Mammary epithelial cell (primary cell): ENCODE measurements around the gene TYW1.
"Not testable (repeated sequence)": the region's sequence is repeated elsewhere in the genome, so short reads cannot be mapped to it uniquely, and the experiment has no call there.

ENCODE experiments used
- CTCF ChIP-seq, 2 donors: IDR thresholded peaks in 1 of 2; conservative IDR thresholded peaks in 1 of 2; 2 replicates each; pipeline ENCODE4 v1.5.1; 2011 to 2012; ENCODE audit warnings: inconsistent platforms in 2 of 2, low read length in 2 of 2, mild to moderate bottlenecking in 2 of 2, control low read depth in 1 of 2, low read depth in 1 of 2; ENCODE audit not compliant: insufficient read depth in 1 of 2; ENCODE audit errors: extremely low read depth in 1 of 2
- EZH2 ChIP-seq: IDR thresholded peaks from 2 replicates; pipeline ENCODE4 v1.6.1; 2012; ENCODE audit warnings: low read length, inconsistent platforms, borderline replicate concordance

- not testable (repeated sequence) for TF ChIP-seq EZH2; CTCF (conservative IDR thresholded peaks at IDR 0.05 in 1 of 2, IDR thresholded peaks at IDR 0.05 in 1 of 2; ENCODE audit: extremely low read depth in 1 of 2, insufficient read depth in 1 of 2, low read depth in 1 of 2, low read length in 2 of 2)
These were observed 196.4 kb downstream of the TYW1 start for GRCh38 chr7:67192889-67193613.
